ENCODE results near the gene OTOP3. TPM values are rescaled to one million over a fixed set of nuclear protein-coding genes. Genes with fewer than 3 reads are reported as not detected.
A peak's percentile ranks its signal among the peaks of the same experiment; 100 is the strongest.

OTOP3 gene
- total RNA-seq, 1 experiment from 2014 or later = not detected

GRCh38 chr17:74971842-74972106, 36.1 kb downstream of the OTOP3 start:
- H3K9me3 Mint-ChIP-seq = no peaks in the 10 kb centered on the region
- CTCF ChIA-PET = interaction anchor here (0.5 to 7.5 kb wide), 14 partner anchors 10 to 202 kb away, joined by 3 to 133 read pairs (median 6); partner anchors contain the start of genes CDR2L, MRPL58 and OTOP2
- ATAC-seq (no peak), DNase-seq (ENCODE audit: low spot score) (no peak)
- no peaks in the 10 kb centered on the region for H3K36me3 Mint-ChIP-seq
- TF ChIP-seq USF1 (CRISPR knock-in tag; IDR thresholded peaks at IDR 0.05) (no peak), OVOL2 (CRISPR knock-in tag; IDR thresholded peaks at IDR 0.05; ENCODE audit: borderline replicate concordance) (no peak), EMX1 (CRISPR knock-in tag; IDR thresholded peaks at IDR 0.05) (no peak), SMAD4 (CRISPR knock-in tag; IDR thresholded peaks at IDR 0.05) (no peak), NR3C1 (CRISPR knock-in tag; conservative IDR thresholded peaks at IDR 0.05; ENCODE audit: low read depth) (no peak), JAZF1 (CRISPR knock-in tag; IDR thresholded peaks at IDR 0.05) (no peak), PRDM15 (CRISPR knock-in tag; IDR thresholded peaks at IDR 0.05) (no peak), ZNF281 (CRISPR knock-in tag; IDR thresholded peaks at IDR 0.05) (no peak), ZNF121 (CRISPR knock-in tag; IDR thresholded peaks at IDR 0.05) (no peak), E2F4 (CRISPR knock-in tag; IDR thresholded peaks at IDR 0.05; ENCODE audit: borderline replicate concordance, low read depth) (no peak), NR2C2 (CRISPR knock-in tag; IDR thresholded peaks at IDR 0.05) (no peak), AR (CRISPR knock-in tag; IDR thresholded peaks at IDR 0.05) (no peak), ZNF671 (CRISPR knock-in tag; IDR thresholded peaks at IDR 0.05) (no peak), ATF6 (CRISPR knock-in tag; IDR thresholded peaks at IDR 0.05) (no peak), RELA (CRISPR knock-in tag; IDR thresholded peaks at IDR 0.05; ENCODE audit: borderline replicate concordance) (no peak), ATF2 (CRISPR knock-in tag; IDR thresholded peaks at IDR 0.05; ENCODE audit: borderline replicate concordance, low read depth) (no peak), JUN (CRISPR knock-in tag; IDR thresholded peaks at IDR 0.05) (no peak), CREM (CRISPR knock-in tag; IDR thresholded peaks at IDR 0.05) (no peak), FOXP1 (CRISPR knock-in tag; IDR thresholded peaks at IDR 0.05; ENCODE audit: borderline replicate concordance) (no peak)
- H3K27ac Mint-ChIP-seq = no peak overlapping the region
- H3K27me3 Mint-ChIP-seq (ENCODE audit: low read depth) = peaks cover 55% of the 10 kb centered on the region
- peak overlapping the region; percentile 90 for H3K4me3 Mint-ChIP-seq
- POLR2A ChIA-PET = interaction anchor here (0.7 to 2.0 kb wide), 3 partner anchors 10 to 41 kb away, joined by 3 to 15 read pairs (median 3); partner anchors contain the start of gene MRPL58
- H3K4me1 Mint-ChIP-seq = peaks cover 12% of the 10 kb centered on the region
